HepG2 (cell line): ENCODE data around the gene ST6GALNAC3. TPM values are rescaled to one million over a fixed set of nuclear protein-coding genes. Genes with fewer than 3 reads are reported as not detected.

Source experiments
- ATAC-seq: fragments of 200-7000 bp; cut with Tn5 transposase; 3 replicates; pipeline ENCODE4 v1.9.1; 2020; ENCODE audit warnings: mild to moderate bottlenecking, moderate library complexity
- BruUV-seq: library from RNA; stranded (reverse); fragments of 400-500 nt; replicated peaks from 2 replicates; lab custom pipeline; 2021; lab: Mats Ljungman, UMichigan
- CTCF ChIA-PET: fragments of 300-600 bp; formaldehyde crosslinking; extraction: SDS; loops from one replicate; lab custom pipeline; 2021; ENCODE audit warnings: low total read pairs, inconsistent platforms, low intra/inter-chr PET ratio; lab: Yijun Ruan, JAX
- POLR2A ChIA-PET: fragments of 350-600 bp; sonication (Branson Sonifier 250); formaldehyde crosslinking; loops from one replicate; lab custom pipeline; 2020; ENCODE audit warnings: antibody characterized with exemption, inconsistent platforms; lab: Yijun Ruan, JAX
- DNase-seq: peaks from one replicate; pipeline ENCODE4 v3.0.0-alpha.2; 2015; ENCODE audit warnings: low spot score
- FAIRE-seq: peaks from 3 replicates; lab custom pipeline; 2011; peaks lifted over from hg19 to GRCh38; lab: Jason Lieb, UNC
- H2AFZ ChIP-seq: one replicate; pipeline ENCODE4 v1.6.1; 2011; ENCODE audit warnings: low read length, inconsistent platforms
- H3K27ac ChIP-seq: fragments of 300-600 bp; 3 replicates; pipeline ENCODE4 v1.8.0; 2011; ENCODE audit warnings: mixed run types, mild to moderate bottlenecking, mixed read lengths, low read length, inconsistent platforms; ENCODE audit not compliant: insufficient read depth; ENCODE audit errors: extremely low read length
- H3K27me3 ChIP-seq, 2 experiments: fragments of 200-600 bp in 1 of 2; 2 replicates in 1 of 2; 3 replicates in 1 of 2; pipeline versions ENCODE4 v1.6.0 to v1.8.0; 2011; ENCODE audit warnings: low read length in 2 of 2, mild to moderate bottlenecking in 2 of 2, moderate library complexity in 2 of 2, inconsistent platforms in 1 of 2; ENCODE audit not compliant: insufficient read depth in 2 of 2, control insufficient read depth in 1 of 2
- H3K36me3 ChIP-seq, 2 experiments: fragments of 200-600 bp in 1 of 2; replicated peaks in 1 of 2; 2 replicates in 1 of 2; 3 replicates in 1 of 2; pipeline versions ENCODE4 v1.5.1 to v1.8.0; 2011; ENCODE audit warnings: low read length in 2 of 2, inconsistent platforms in 1 of 2; ENCODE audit not compliant: insufficient read depth in 2 of 2, control insufficient read depth in 1 of 2
- H3K4me1 ChIP-seq: 2 replicates; pipeline ENCODE4 v1.5.1; 2012; ENCODE audit warnings: low read length, inconsistent platforms; ENCODE audit not compliant: insufficient read depth
- H3K4me2 ChIP-seq: 2 replicates; pipeline ENCODE4 v1.6.0; 2011; ENCODE audit warnings: low read depth, low read length, inconsistent platforms
- H3K4me3 ChIP-seq, 3 experiments: fragments of 200-600 bp in 1 of 3; sonication (generic), shearing (Covaris generic) in 1 of 3; replicated peaks in 1 of 3; 2 replicates each; pipeline ENCODE4 v1.5.1; 2011 to 2016; ENCODE audit warnings: low read length in 3 of 3, inconsistent platforms in 2 of 3, low read depth in 2 of 3, mild to moderate bottlenecking in 2 of 3, control low read depth in 1 of 3, mixed read lengths in 1 of 3; ENCODE audit not compliant: insufficient read depth in 1 of 3
- H3K79me2 ChIP-seq: one replicate; pipeline ENCODE4 v1.6.1; 2011; ENCODE audit warnings: low read length, inconsistent platforms; ENCODE audit not compliant: insufficient read depth
- H3K9ac ChIP-seq: 2 replicates; pipeline ENCODE4 v1.6.0; 2011; ENCODE audit warnings: mild to moderate bottlenecking, low read depth, low read length, inconsistent platforms; ENCODE audit not compliant: insufficient read depth
- H3K9me3 ChIP-seq: 2 replicates; pipeline ENCODE4 v1.5.1; 2012; ENCODE audit warnings: mild to moderate bottlenecking, low read length
- H4K20me1 ChIP-seq: 2 replicates; pipeline ENCODE4 v1.6.0; 2011; ENCODE audit warnings: inconsistent platforms, mild to moderate bottlenecking, low read length, moderate library complexity; ENCODE audit not compliant: insufficient read depth
- CREB1 ChIP-seq, 2 experiments: fragments of 450-650 bp in 1 of 2; IDR thresholded peaks; 2 replicates each; pipeline ENCODE4 v1.6.1; 2016 to 2017; ENCODE audit warnings: control low read depth in 1 of 2, mild to moderate bottlenecking in 1 of 2, missing compliant biosample characterization in 1 of 2, missing genetic modification characterization in 1 of 2
- CREM ChIP-seq, 2 experiments: sonication (generic) in 1 of 2; formaldehyde crosslinking in 1 of 2; IDR thresholded peaks; 2 replicates each; pipeline versions ENCODE4 v1.4.0 to v1.6.1; 2016 to 2020; ENCODE audit warnings: antibody characterized with exemption in 1 of 2, mild to moderate bottlenecking in 1 of 2, missing genetic modification reagents in 1 of 2
- CTCF ChIP-seq: sonication (generic); formaldehyde crosslinking; IDR thresholded peaks from 2 replicates; pipeline ENCODE4 v1.5.0; 2020; ENCODE audit warnings: mild to moderate bottlenecking, missing genetic modification reagents, moderate library complexity
- MXD4 ChIP-seq: IDR thresholded peaks from 2 replicates; pipeline ENCODE4 v1.6.1; 2016; ENCODE audit warnings: mild to moderate bottlenecking, missing biosample characterization, missing genetic modification reagents
- NBN ChIP-seq: fragments of 450-650 bp; conservative IDR thresholded peaks from 2 replicates; pipeline ENCODE4 v1.6.1; 2017
- NCOA1 ChIP-seq: sonication (generic); formaldehyde crosslinking; IDR thresholded peaks from 2 replicates; pipeline ENCODE4 v1.9.0; 2021; ENCODE audit warnings: missing genetic modification reagents
- PRDM4 ChIP-seq: sonication (generic); formaldehyde crosslinking; IDR thresholded peaks from 2 replicates; pipeline ENCODE4 v1.9.0; 2021; ENCODE audit warnings: missing genetic modification reagents, borderline replicate concordance
- SIX4 ChIP-seq: sonication (generic); formaldehyde crosslinking; IDR thresholded peaks from 2 replicates; pipeline ENCODE4 v1.4.0; 2020; ENCODE audit warnings: missing genetic modification reagents
- ZNF275 ChIP-seq: sonication (generic); formaldehyde crosslinking; IDR thresholded peaks from 2 replicates; pipeline ENCODE4 v1.8.0; 2022; ENCODE audit warnings: missing genetic modification reagents, mild to moderate bottlenecking, inconsistent platforms, borderline replicate concordance
- ZNF280D ChIP-seq: sonication (generic); formaldehyde crosslinking; IDR thresholded peaks from 2 replicates; pipeline ENCODE4 v1.5.1; 2020; ENCODE audit warnings: mild to moderate bottlenecking, missing genetic modification reagents
- ZNF441 ChIP-seq: sonication (generic); formaldehyde crosslinking; IDR thresholded peaks from 2 replicates; pipeline ENCODE4 v1.7.0; 2021; ENCODE audit warnings: missing genetic modification reagents, borderline replicate concordance
- ZNF543 ChIP-seq: sonication (generic); formaldehyde crosslinking; IDR thresholded peaks from 2 replicates; pipeline ENCODE4 v1.4.0; 2020; ENCODE audit warnings: mild to moderate bottlenecking, missing genetic modification reagents
- ZNF562 ChIP-seq: sonication (generic); formaldehyde crosslinking; IDR thresholded peaks from 2 replicates; pipeline ENCODE4 v1.8.0; 2022; ENCODE audit warnings: missing genetic modification reagents, borderline replicate concordance
- ZNF614 ChIP-seq: IDR thresholded peaks from 2 replicates; pipeline ENCODE4 v1.6.1; 2018; ENCODE audit warnings: missing biosample characterization, missing genetic modification reagents, inconsistent platforms, borderline replicate concordance
- ZNF674 ChIP-seq: sonication (generic); formaldehyde crosslinking; IDR thresholded peaks from 2 replicates; pipeline ENCODE4 v1.5.0; 2020; ENCODE audit warnings: low read depth, mild to moderate bottlenecking, missing genetic modification reagents
- in situ Hi-C: cut with HindIII; loops from 2 replicates; pipeline ENCODE4 v1.10.0; 2017; ENCODE audit warnings: low pct_unique_long_range_greater_than_20kb; ENCODE audit not compliant: extremely low pct_ligation_motif_present
- intact Hi-C: fragments of 100-400 bp; cut with micrococcal nuclease; formaldehyde crosslinking; loops from one replicate; pipeline ENCODE4 v1.10.0; 2022; ENCODE audit not compliant: unreplicated experiment
- polyA plus RNA-seq, 8 experiments: library from polyadenylated mRNA; depleted of rRNA in 3 of 8; stranded (reverse) in 7 of 8; unstranded in 1 of 8; fragments of >200 nt; fragmentation: Illumina TruSeq in 4 of 8; extraction: Trizol in 4 of 8; gene quantifications; 2 replicates each; pipeline versions ENCODE4 v1.2.1 to v1.2.3, GENCODE V29; 2011 to 2016; ENCODE audit warnings: low read depth in 4 of 8, missing spikeins in 1 of 8, mixed read lengths in 1 of 8; ENCODE audit not compliant: insufficient read depth in 1 of 8
- total RNA-seq, 5 experiments: library from RNA; depleted of rRNA; stranded (reverse); fragments of >200 nt; fragmentation: Illumina TruSeq; extraction: Trizol; gene quantifications; 2 replicates each; pipeline ENCODE4 v1.2.3, GENCODE V29; 2016; ENCODE audit warnings: low read depth in 1 of 5

Gene ST6GALNAC3
- total and polyA plus RNA-seq, 2 of the 13 experiments (the other 11 are each of a cell fraction or from before 2014, with no cell fraction given), result not detected

- TF ChIP-seq CTCF (no peak), SIX4 (no peak), ZNF543 (CRISPR knock-in tag) (no peak), MXD4 (CRISPR knock-in tag) (no peak), ZNF275 (no peak)
Measured at GRCh38 chr1:76496871-76497270, 422.3 kb downstream of the ST6GALNAC3 start (continued).

- no peaks in the 10 kb centered on the region for H3K4me1 ChIP-seq
- no peak overlapping the region for H3K4me3 ChIP-seq
- H3K27ac ChIP-seq, result no peak overlapping the region
- no peaks in the 10 kb centered on the region for H3K79me2 ChIP-seq
- H3K27me3 ChIP-seq, result peaks cover 0 to 2% of the 10 kb centered on the region in 2 experiments; a peak in 1 of 5 replicates
- H3K9me3 ChIP-seq, result no peaks in the 10 kb centered on the region
- ATAC-seq (no peak), DNase-seq (no peak), FAIRE-seq (no peak)
- POLR2A ChIA-PET, result no interaction called here
- no peaks in the 10 kb centered on the region for H4K20me1 ChIP-seq
- intact Hi-C loops (no loop called here), in situ Hi-C loops (no loop called here)
- no peak overlapping the region for H3K4me2 ChIP-seq
- H3K36me3 ChIP-seq, result no peaks in the 10 kb centered on the region
- no TSS peak for BruUV-seq
- no peak overlapping the region for H2AFZ ChIP-seq
- no peak overlapping the region for H3K9ac ChIP-seq
- CTCF ChIA-PET, result no interaction called here
- TF ChIP-seq ZNF614 (CRISPR knock-in tag) (no peak), ZNF280D (no peak), NBN (no peak), NCOA1 (CRISPR knock-in tag) (no peak), ZNF441 (no peak), CREM (IDR thresholded peaks at IDR 0.05) (no peak), CREM (CRISPR knock-in tag; IDR thresholded peaks at IDR 0.05) (no peak), ZNF562 (CRISPR knock-in tag) (no peak), PRDM4 (CRISPR knock-in tag) (no peak), CREB1 (IDR thresholded peaks at IDR 0.05) (no peak), CREB1 (CRISPR knock-in tag; IDR thresholded peaks at IDR 0.05) (no peak), ZNF674 (no peak)
Measured at GRCh38 chr1:76500116-76500515, 425.6 kb downstream of the ST6GALNAC3 start.
